ENCODE results near the gene ARID3C. TPM values are rescaled to one million over a fixed set of nuclear protein-coding genes. Genes with fewer than 3 reads are reported as not detected.

ARID3C gene
- total and polyA plus RNA-seq, 2 of the 8 experiments (the other 6 are each of a cell fraction or from before 2014, with no cell fraction given) = 0.08 TPM; not detected in 1

DNA sequence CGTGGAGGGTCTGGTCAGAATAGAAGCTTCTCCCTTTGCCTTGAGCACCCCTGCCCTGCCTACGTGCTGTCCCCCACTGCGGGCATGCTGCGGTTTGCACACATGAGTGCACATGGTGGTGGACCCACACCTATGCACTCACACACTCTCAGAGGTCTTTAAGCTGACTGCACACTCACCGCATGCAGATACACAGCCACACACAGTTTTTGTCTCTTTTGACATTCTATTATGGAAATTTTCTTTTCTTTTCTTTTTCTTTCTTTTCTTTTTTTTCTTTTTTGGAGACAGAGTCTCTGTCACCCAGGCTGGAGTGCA, 584 bp upstream of the ARID3C start (continued):
- no peak for TF ChIP-seq CHD7 (IDR thresholded peaks at IDR 0.05; ENCODE audit: insufficient replicate concordance, low read length)
- TF ChIP-seq SUZ12 (IDR thresholded peaks at IDR 0.05; ENCODE audit: low read length) = peak; percentile 6; the same call in 1 of the 2 replicates
